HG03457 (cell line): Measurements from ENCODE around the gene ADGRL3.
"Not testable (repeated sequence)": the region's sequence is repeated elsewhere in the genome, so short reads cannot be mapped to it uniquely, and the experiment has no call there.

Experiments used
- ATAC-seq: cut with Tn5 transposase; IDR thresholded peaks from one replicate; pipeline ENCODE4 v1.9.1; 2021; ENCODE audit warnings: moderate number of reproducible peaks; ENCODE audit not compliant: unreplicated experiment

ADGRL3 gene

GRCh38 chr4:61716426-61716825, 516.3 kb downstream of the ADGRL3 start:
- ATAC-seq: no peak

- no peak for ATAC-seq
Observed at GRCh38 chr4:61723492-61723891, 523.4 kb downstream of the ADGRL3 start.

- no peak for ATAC-seq
Observed at GRCh38 chr4:61727286-61727685, 527.2 kb downstream of the ADGRL3 start.

GRCh38 chr4:61734409-61734808, 534.3 kb downstream of the ADGRL3 start:
- no peak for ATAC-seq

- ATAC-seq: no peak
Observed at GRCh38 chr4:61739887-61740286, 539.8 kb downstream of the ADGRL3 start.

- ATAC-seq: no peak
Observed at GRCh38 chr4:61740886-61741285, 540.8 kb downstream of the ADGRL3 start.

- ATAC-seq: no peak
Observed at GRCh38 chr4:61741327-61742096, 541.4 kb downstream of the ADGRL3 start.

GRCh38 chr4:61750810-61751209, 550.7 kb downstream of the ADGRL3 start:
- ATAC-seq: no peak

- no peak for ATAC-seq
Observed at GRCh38 chr4:61752617-61753016, 552.5 kb downstream of the ADGRL3 start.

- ATAC-seq: no peak
Observed at GRCh38 chr4:61753739-61754138, 553.6 kb downstream of the ADGRL3 start.

- not testable (repeated sequence) for ATAC-seq
Observed at GRCh38 chr4:61756937-61757336, 556.8 kb downstream of the ADGRL3 start.

GRCh38 chr4:61757983-61758382, 557.9 kb downstream of the ADGRL3 start:
- not testable (repeated sequence) for ATAC-seq

- ATAC-seq: not testable (repeated sequence)
Observed at GRCh38 chr4:61758596-61758995, 558.5 kb downstream of the ADGRL3 start.

GRCh38 chr4:61759245-61759644, 559.1 kb downstream of the ADGRL3 start:
- not testable (repeated sequence) for ATAC-seq

GRCh38 chr4:61759885-61760284, 559.8 kb downstream of the ADGRL3 start:
- not testable (repeated sequence) for ATAC-seq

GRCh38 chr4:61760820-61761219, 560.7 kb downstream of the ADGRL3 start:
- no peak for ATAC-seq

GRCh38 chr4:61762722-61763627, 562.8 kb downstream of the ADGRL3 start:
- no peak for ATAC-seq

- ATAC-seq: no peak
Observed at GRCh38 chr4:61763682-61764081, 563.6 kb downstream of the ADGRL3 start.

- ATAC-seq: not testable (repeated sequence)
Observed at GRCh38 chr4:61764090-61764489, 564.0 kb downstream of the ADGRL3 start.

GRCh38 chr4:61769444-61770167, 569.5 kb downstream of the ADGRL3 start:
- ATAC-seq: not testable (repeated sequence)

- no peak for ATAC-seq
Observed at GRCh38 chr4:61770456-61770855, 570.3 kb downstream of the ADGRL3 start.
